CD4-positive, CD25-positive, alpha-beta regulatory T cell (primary cell): Measurements from ENCODE around the gene LPAR6. TPM values are rescaled to one million over a fixed set of nuclear protein-coding genes. Genes with fewer than 3 reads are reported as not detected.
A peak's percentile ranks its signal among the peaks of the same experiment; 100 is the strongest.

Experiments
- ATAC-seq, 2 donors: fragments of 150-1000 bp; cut with Tn5 transposase; one replicate each; pipeline ENCODE4 v1.10.0; 2021; ENCODE audit warnings: low read depth in 2 of 2, moderate number of reproducible peaks in 2 of 2, moderate library complexity in 1 of 2
- DNase-seq, 3 donors: peaks; one replicate each; pipeline versions ENCODE4 v3.0.0 to v3.0.0-alpha.2; 2012 to 2022; ENCODE audit warnings: mixed read lengths in 1 of 3
- H3K27ac ChIP-seq: one replicate; pipeline ENCODE4 v1.7.0; 2013; ENCODE audit warnings: mild to moderate bottlenecking, low read length; ENCODE audit not compliant: insufficient read depth, poor library complexity, severe bottlenecking
- H3K27me3 ChIP-seq: one replicate; pipeline ENCODE4 v1.7.0; 2013; ENCODE audit warnings: low read length; ENCODE audit not compliant: control insufficient read depth, insufficient read depth
- H3K36me3 ChIP-seq: one replicate; pipeline ENCODE4 v1.7.0; 2013; ENCODE audit warnings: mild to moderate bottlenecking, low read length, moderate library complexity; ENCODE audit not compliant: control insufficient read depth, insufficient read depth
- H3K4me1 ChIP-seq: 2 replicates; pipeline ENCODE4 v1.7.0; 2013; ENCODE audit warnings: mild to moderate bottlenecking, low read length; ENCODE audit not compliant: insufficient read depth, control insufficient read depth, poor library complexity, severe bottlenecking
- H3K4me3 ChIP-seq: one replicate; pipeline ENCODE4 v1.7.0; 2013; ENCODE audit warnings: low read depth, mild to moderate bottlenecking, low read length, moderate library complexity
- H3K9me3 ChIP-seq, 2 experiments: 1 replicate in 1 of 2; 2 replicates in 1 of 2; pipeline ENCODE4 v1.7.0; 2013; ENCODE audit warnings: low read length in 2 of 2, mild to moderate bottlenecking in 1 of 2, moderate library complexity in 1 of 2; ENCODE audit not compliant: control insufficient read depth in 2 of 2
- H3K27ac Mint-ChIP-seq, 3 donors: one replicate each; pipeline ENCODE4 v1.8.0; 2020 to 2022; ENCODE audit warnings: mild to moderate bottlenecking in 3 of 3, mixed read lengths in 3 of 3, moderate library complexity in 2 of 3
- H3K27me3 Mint-ChIP-seq: one replicate; pipeline ENCODE4 v1.8.0; 2022; ENCODE audit warnings: mild to moderate bottlenecking, mixed read lengths
- H3K36me3 Mint-ChIP-seq: one replicate; pipeline ENCODE4 v1.8.0; 2020; ENCODE audit warnings: mixed read lengths
- H3K4me1 Mint-ChIP-seq, 4 donors: one replicate each; pipeline ENCODE4 v1.8.0; 2020 to 2022; ENCODE audit warnings: mixed read lengths in 4 of 4, mild to moderate bottlenecking in 1 of 4
- H3K4me3 Mint-ChIP-seq, 4 donors: one replicate each; pipeline ENCODE4 v1.8.0; 2020 to 2022; ENCODE audit warnings: mild to moderate bottlenecking in 4 of 4, mixed read lengths in 4 of 4, moderate library complexity in 3 of 4
- H3K9me3 Mint-ChIP-seq, 7 donors: one replicate each; pipeline ENCODE4 v1.8.0; 2020 to 2022; ENCODE audit warnings: mixed read lengths in 7 of 7, mild to moderate bottlenecking in 3 of 7, moderate library complexity in 2 of 7
- polyA plus RNA-seq, 4 donors: library from polyadenylated mRNA; unstranded; fragments of 300-500 nt; fragmentation: Illumina TruSeq; gene quantifications; one replicate each; pipeline ENCODE4 v1.2.3, GENCODE V29; 2021
- total RNA-seq: library from RNA; stranded (reverse); gene quantifications from one replicate; pipeline ENCODE4 v1.2.3, GENCODE V29; 2022

The LPAR6 gene
- total and polyA plus RNA-seq, 5 donors from 2014 or later = 85.4 to 150 (median 87.1) TPM

DNA sequence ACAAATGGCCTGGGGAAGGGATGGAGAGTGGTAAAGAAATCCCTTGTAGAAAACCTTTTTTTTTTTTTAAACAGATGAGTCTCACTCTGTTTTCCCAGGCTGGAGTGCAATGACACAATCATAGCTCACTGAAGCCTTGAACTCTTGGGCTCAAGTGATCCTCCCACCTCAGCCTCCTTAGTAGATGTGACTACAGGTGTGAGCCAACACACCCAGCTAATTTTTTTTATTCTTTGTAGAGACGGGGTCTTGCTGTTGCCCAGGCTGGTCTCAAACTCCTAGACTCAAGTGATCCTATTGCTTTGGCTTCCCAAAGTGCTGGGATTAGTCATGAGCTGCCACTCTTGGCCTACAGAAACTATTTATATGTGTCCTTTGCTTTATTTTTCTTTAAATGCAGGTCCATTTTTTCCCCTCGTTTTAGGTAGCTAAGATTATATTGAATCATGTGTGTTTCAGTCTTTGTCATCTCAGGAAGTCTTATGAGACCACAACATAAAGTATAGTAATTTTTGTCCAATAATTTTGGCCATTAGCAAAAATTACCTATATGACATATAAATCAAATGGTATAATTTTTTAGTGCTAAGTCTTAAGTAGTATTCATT, 10.5 kb downstream of the LPAR6 start:
- Histone ChIP-seq H3K4me3 (peak overlapping the region; percentile 76), H3K27ac (peak overlapping the region; percentile 83), H3K36me3 (no peaks in the 10 kb centered on the region), H3K4me1 (peaks cover 73% of the 10 kb centered on the region), H3K27me3 (no peaks in the 10 kb centered on the region), H3K9me3 (no peaks in the 10 kb centered on the region)
- Mint-ChIP-seq H3K36me3 (no peaks in the 10 kb centered on the region), H3K4me3 (peak overlapping the region; percentile 20 to 60 (median 44)), H3K27me3 (no peaks in the 10 kb centered on the region), H3K27ac (peak overlapping the region; percentile 23 to 92 (median 79)), H3K4me1 (peaks cover 58 to 85% (median 72%) of the 10 kb centered on the region in 4 donors), H3K9me3 (no peaks in the 10 kb centered on the region)
- no peak for ATAC-seq
- peak in 1 of 3 donors; percentile 44 for DNase-seq

DNA sequence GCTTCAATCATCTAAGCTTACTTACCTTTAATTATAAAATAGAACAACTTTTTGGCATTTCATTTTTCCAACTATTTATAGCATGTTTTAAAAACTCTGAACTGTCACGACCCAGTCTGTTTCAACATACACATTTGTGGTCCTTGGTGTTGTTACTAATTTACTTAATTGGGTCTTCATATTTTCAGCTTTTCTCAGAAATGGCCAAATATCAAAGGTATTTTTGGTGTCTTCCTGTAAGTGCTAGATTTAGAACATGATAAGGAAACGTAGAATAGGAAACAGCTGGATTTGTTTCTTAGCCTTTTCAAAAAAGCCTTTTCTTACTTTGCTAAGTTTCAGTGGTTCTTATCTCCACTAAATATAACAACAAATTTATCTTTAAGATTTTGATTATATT, 11.4 kb downstream of the LPAR6 start:
- H3K4me3 Mint-ChIP-seq = peak overlapping the region; percentile 32 to 81 (median 56)
- Histone ChIP-seq H3K36me3 (no peaks in the 10 kb centered on the region), H3K4me3 (peak overlapping the region; percentile 76), H3K27me3 (no peaks in the 10 kb centered on the region), H3K4me1 (peaks cover 64% of the 10 kb centered on the region), H3K27ac (peak overlapping the region; percentile 83), H3K9me3 (no peaks in the 10 kb centered on the region)
- H3K9me3 Mint-ChIP-seq = peaks cover 0 to 1% (median 0%) of the 10 kb centered on the region in 7 donors
- H3K27me3 Mint-ChIP-seq = no peaks in the 10 kb centered on the region
- ATAC-seq (peak in 1 of 2 donors; percentile 29), DNase-seq (peak in 2 of 3 donors; percentile 32 to 85)
- peaks cover 6% of the 10 kb centered on the region for H3K36me3 Mint-ChIP-seq
- peaks cover 53 to 80% (median 67%) of the 10 kb centered on the region in 4 donors for H3K4me1 Mint-ChIP-seq
- H3K27ac Mint-ChIP-seq = peak overlapping the region; percentile 40 to 90 (median 76)

DNA sequence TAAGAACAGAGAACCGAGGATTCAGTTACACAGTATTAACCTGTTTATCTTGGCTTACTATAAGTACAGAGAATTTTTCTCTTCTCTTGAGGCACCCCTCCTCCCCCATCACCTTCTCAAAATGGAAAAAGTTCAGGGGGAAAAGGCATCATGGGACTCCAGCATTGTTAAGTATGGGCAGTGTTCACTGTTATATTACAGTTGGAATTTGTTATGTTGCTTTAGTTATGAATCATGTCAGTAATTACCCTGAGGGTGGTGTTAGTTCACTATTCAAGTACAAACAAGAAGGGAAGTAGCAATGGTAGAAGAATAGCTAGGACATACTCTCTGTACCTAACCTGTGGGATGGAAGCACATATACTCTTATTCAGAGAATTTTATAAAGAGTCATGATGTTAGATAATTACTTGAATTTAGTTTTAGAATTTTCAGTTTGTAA, 12.0 kb downstream of the LPAR6 start:
- peak overlapping the region; percentile 40 to 90 (median 76) for H3K27ac Mint-ChIP-seq
- H3K36me3 ChIP-seq = no peaks in the 10 kb centered on the region
- H3K4me1 ChIP-seq = peaks cover 57% of the 10 kb centered on the region
- H3K9me3 ChIP-seq = no peaks in the 10 kb centered on the region
- peak overlapping the region; percentile 76 for H3K4me3 ChIP-seq
- peak overlapping the region; percentile 32 to 81 (median 56) for H3K4me3 Mint-ChIP-seq
- H3K27ac ChIP-seq = peak overlapping the region; percentile 83
- H3K36me3 Mint-ChIP-seq = peaks cover 9% of the 10 kb centered on the region
- H3K27me3 Mint-ChIP-seq = no peaks in the 10 kb centered on the region
- DNase-seq = peak in 2 of 3 donors; percentile 28 to 52
- H3K9me3 Mint-ChIP-seq = peaks cover 0 to 6% (median 0%) of the 10 kb centered on the region in 7 donors
- peak; percentile 54 to 69 for ATAC-seq
- H3K27me3 ChIP-seq = no peaks in the 10 kb centered on the region
- H3K4me1 Mint-ChIP-seq = peaks cover 47 to 74% (median 61%) of the 10 kb centered on the region in 4 donors

DNA sequence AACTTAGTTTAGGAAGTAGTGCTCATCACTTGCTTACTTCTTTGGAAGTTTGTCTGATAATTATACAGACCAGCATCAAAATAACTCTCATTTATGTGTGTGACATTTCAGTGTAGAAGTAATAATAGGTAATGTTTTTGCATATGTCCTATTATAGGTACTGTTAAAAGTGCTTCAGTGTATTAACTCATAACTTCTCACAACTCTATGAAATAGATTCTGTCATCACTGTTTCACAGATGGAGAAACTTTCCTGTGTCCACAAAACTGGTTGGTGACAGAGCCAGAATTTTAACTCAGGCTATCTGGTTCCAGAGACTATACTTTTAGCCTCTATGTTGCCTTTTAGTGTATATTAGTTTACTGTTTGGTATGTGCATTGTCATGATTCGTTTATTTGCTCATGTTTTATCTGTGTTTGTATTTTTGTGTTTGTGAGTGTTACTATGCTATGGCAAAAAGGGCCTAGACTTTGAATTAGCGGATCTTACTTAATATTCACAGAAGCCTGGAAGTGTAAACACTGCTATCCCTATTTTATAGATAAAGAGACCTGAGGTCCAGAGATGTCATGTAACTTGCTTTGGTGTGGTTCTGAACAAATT, 12.7 kb downstream of the LPAR6 start:
- Mint-ChIP-seq H3K36me3 (peaks cover 13% of the 10 kb centered on the region), H3K27me3 (no peaks in the 10 kb centered on the region), H3K9me3 (peaks cover 0 to 11% (median 0%) of the 10 kb centered on the region in 7 donors), H3K27ac (peak overlapping the region; percentile 40 to 90 (median 83)), H3K4me3 (peak overlapping the region in 3 of 4 donors; percentile 33 to 66 (median 49)), H3K4me1 (peaks cover 40 to 67% (median 56%) of the 10 kb centered on the region in 4 donors)
- Histone ChIP-seq H3K27me3 (no peaks in the 10 kb centered on the region), H3K4me3 (peak overlapping the region; percentile 76), H3K4me1 (peaks cover 51% of the 10 kb centered on the region), H3K9me3 (no peaks in the 10 kb centered on the region), H3K36me3 (no peaks in the 10 kb centered on the region), H3K27ac (peak overlapping the region; percentile 83)
- ATAC-seq (no peak), DNase-seq (no peak)

DNA sequence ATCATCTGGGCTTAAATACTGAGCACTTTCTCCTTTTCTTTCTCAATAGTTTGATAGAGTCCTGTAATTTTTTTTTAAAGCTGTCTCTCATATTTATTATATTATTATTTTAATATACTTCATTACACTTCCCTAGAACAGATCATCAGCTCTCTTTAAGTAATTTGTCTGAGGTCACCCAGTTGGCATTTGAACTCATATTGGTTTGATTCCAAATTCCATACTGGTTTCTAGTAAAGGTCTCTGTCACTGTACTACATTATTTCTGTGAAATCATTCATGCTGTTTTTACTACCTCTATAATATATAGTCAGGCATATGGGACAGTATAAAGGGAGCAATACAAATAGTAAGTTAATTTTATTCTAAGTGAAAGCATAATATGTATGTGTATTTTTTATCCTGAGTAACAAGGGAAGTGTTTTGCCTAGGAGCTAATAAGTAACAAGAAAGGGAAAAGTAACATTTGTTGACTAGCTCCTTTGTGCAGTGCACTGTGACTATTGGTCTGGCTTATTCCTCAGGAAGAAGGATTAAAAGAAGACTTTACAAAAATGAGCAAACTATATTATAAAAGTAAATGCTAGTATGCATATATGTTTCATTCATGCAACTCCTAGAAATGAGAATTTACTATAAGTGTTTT, 14.3 kb downstream of the LPAR6 start:
- no peak overlapping the region for H3K4me3 ChIP-seq
- no peaks in the 10 kb centered on the region for H3K36me3 ChIP-seq
- peaks cover 41% of the 10 kb centered on the region for H3K4me1 ChIP-seq
- Mint-ChIP-seq H3K9me3 (peaks cover 0 to 11% (median 0%) of the 10 kb centered on the region in 7 donors), H3K36me3 (peaks cover 22% of the 10 kb centered on the region), H3K27ac (peak overlapping the region in 2 of 3 donors; percentile 21 to 74), H3K27me3 (no peaks in the 10 kb centered on the region), H3K4me1 (peaks cover 31 to 51% (median 45%) of the 10 kb centered on the region in 4 donors), H3K4me3 (peak overlapping the region in 1 of 4 donors; percentile 6)
- no peaks in the 10 kb centered on the region for H3K27me3 ChIP-seq
- peak overlapping the region; percentile 20 for H3K27ac ChIP-seq
- DNase-seq (no peak), ATAC-seq (no peak)
- H3K9me3 ChIP-seq = no peaks in the 10 kb centered on the region

DNA sequence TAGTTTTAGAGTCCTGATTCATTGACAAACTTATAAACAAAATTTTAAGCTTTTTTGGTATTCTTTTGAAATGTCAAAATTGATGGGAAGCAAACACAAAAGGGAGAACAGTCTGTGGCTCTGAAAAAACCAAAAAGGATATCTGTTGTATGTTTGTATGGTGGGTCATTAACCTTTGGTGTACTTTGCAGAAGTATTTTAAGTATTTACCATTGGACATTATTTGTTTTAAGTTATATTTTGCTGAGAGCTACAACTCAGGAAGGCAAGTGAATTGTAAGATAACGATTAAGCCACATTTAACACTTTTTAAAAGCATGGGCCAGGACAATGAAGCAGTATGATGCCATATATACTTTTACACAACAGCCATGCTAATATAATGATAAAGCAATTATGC, 15.2 kb downstream of the LPAR6 start:
- Mint-ChIP-seq H3K27ac (no peak overlapping the region), H3K36me3 (peaks cover 30% of the 10 kb centered on the region), H3K27me3 (no peaks in the 10 kb centered on the region), H3K4me3 (no peak overlapping the region), H3K4me1 (peaks cover 28 to 44% (median 42%) of the 10 kb centered on the region in 4 donors), H3K9me3 (peaks cover 0 to 17% (median 0%) of the 10 kb centered on the region in 7 donors)
- Histone ChIP-seq H3K4me3 (no peak overlapping the region), H3K27ac (no peak overlapping the region), H3K27me3 (no peaks in the 10 kb centered on the region), H3K36me3 (peaks cover 2% of the 10 kb centered on the region), H3K9me3 (no peaks in the 10 kb centered on the region), H3K4me1 (peaks cover 33% of the 10 kb centered on the region)
- DNase-seq (no peak), ATAC-seq (no peak)

DNA sequence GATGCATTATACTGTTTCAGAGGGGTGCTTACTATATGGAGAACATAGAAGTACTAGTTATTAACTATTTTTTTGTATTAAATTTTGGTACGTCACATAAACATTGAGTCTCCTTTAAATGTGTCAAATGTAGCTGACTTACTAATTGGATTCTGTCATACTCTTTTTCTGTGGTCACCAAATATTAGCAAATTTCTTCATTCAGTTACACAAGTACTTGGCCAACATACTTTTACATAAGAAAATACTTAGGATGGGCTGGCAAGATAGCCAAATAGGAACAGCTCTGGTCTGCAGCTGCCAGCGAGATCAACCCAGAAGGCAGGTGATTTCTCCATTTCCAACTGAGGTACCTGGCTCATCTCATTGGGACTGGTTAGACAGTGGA, 19.2 kb downstream of the LPAR6 start:
- DNase-seq (no peak), ATAC-seq (no peak)
- Histone ChIP-seq H3K27me3 (no peaks in the 10 kb centered on the region), H3K36me3 (peaks cover 5% of the 10 kb centered on the region), H3K4me3 (no peak overlapping the region), H3K27ac (no peak overlapping the region), H3K9me3 (peaks cover 0 to 7% of the 10 kb centered on the region in 2 experiments), H3K4me1 (no peaks in the 10 kb centered on the region)
- Mint-ChIP-seq H3K27me3 (no peaks in the 10 kb centered on the region), H3K36me3 (peaks cover 59% of the 10 kb centered on the region), H3K4me3 (no peak overlapping the region), H3K4me1 (peaks cover 12 to 28% (median 15%) of the 10 kb centered on the region in 4 donors), H3K27ac (no peak overlapping the region), H3K9me3 (peaks cover 0 to 30% (median 6%) of the 10 kb centered on the region in 7 donors)
